ENCODE measurements around the gene NKX1-1. TPM values are rescaled to one million over a fixed set of nuclear protein-coding genes. Genes with fewer than 3 reads are reported as not detected.
A peak's percentile ranks its signal among the peaks of the same experiment; 100 is the strongest.

NKX1-1 gene
- polyA plus RNA-seq, 5 donors = not detected

- no peak for DNase-seq
Measured at GRCh38 chr4:1361431-1361830, 44.8 kb downstream of the NKX1-1 start.

DNA sequence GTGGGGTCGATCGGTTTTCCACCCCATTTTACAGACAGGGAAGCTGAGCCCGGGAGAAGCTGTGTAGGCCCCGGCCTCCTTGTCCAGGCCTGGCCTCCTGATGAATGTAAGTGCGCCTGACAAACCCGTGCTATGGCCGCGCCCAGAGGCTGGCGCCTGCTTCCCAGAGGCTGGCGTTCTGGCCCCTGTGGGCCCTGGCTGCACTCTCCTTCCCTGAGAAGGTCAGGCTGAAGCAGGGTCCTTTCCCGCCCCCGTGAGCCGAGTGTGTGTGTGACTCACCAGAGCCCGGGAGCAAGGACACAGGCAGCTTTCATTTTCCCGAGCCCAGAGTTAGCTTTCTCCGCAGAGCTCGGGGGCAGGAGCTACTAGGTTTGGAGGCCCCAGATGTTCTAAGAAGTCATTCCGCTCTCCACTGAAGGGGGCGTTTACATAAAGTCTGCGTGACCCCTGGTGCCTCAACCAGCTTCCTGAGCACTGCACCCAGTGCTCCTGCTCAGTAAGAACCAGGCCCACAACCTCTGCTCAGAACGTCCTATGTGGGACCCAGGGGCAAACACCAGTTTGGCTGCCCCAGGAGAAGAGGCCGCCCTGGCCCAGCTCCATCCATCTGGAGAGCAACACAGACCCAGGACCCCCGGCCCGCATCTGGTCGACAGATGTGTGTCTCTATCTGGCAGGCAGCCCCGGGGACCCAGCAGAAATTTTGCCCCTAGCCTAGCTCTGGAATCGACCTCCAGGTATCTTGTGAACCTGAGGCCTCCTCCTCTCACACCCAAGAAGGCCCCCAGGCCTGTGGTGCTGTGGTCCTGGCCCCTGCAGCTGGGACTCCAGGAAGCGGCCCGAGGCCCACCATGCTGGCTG lies 45.6 kb downstream of the NKX1-1 start:
- no peak for DNase-seq

DNA sequence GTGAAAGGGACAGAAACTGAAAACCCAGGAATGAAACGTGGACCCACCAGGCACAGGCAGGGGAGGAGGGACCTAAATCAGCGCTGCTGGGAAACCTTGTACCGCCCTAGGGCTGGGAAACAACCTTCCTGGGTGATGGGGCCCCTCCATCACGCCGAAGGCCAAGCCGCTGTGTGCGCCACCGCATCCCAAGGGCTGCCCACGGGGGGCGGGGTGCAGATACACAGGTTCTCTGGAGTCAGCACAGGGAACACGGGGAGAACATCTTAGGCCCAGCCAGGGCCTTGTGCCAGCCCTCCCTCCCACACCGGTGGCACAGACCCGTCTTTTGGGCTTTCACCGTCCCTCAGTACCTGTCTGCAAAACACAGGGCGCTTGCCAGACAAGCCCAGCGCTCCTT lies 46.3 kb downstream of the NKX1-1 start:
- DNase-seq = no peak

GRCh38 chr4:1359144-1359501 lies 47.1 kb downstream of the NKX1-1 start:
- DNase-seq = no peak

DNA sequence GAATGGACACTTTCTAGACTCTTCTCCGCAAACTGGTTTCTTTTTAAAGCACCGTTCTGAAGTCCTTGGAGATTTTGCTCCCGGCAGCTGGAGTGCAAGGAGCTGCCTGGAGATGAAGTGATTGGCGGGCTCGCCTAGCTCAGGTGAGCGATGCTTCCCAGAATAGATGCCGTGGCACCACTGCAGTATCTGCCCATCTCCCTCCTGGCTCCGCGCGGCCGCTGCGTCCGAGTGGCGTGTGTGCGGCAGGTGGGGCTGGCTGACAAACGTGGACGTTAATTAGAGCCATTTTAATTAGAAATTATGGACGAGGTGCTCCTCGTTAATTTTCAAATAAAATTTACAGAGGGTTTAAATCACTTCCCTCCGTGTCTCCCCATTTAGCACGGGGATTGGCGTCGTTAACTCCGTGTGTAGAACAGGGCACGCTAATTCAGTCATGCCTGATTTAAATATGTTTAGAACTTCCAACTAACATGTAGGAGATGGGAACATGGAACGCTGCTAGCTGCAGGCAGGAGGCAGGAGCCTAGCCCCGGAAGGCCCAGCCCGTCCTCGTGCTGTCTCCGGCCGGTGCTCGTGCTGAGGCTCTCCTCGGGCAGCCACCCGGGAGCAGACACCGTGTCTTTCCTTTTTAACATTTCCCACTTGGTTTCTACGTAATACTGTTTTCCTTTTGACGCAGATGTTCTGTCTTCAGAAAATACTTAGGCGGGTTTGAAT lies 47.7 kb downstream of the NKX1-1 start:
- DNase-seq = no peak

DNA sequence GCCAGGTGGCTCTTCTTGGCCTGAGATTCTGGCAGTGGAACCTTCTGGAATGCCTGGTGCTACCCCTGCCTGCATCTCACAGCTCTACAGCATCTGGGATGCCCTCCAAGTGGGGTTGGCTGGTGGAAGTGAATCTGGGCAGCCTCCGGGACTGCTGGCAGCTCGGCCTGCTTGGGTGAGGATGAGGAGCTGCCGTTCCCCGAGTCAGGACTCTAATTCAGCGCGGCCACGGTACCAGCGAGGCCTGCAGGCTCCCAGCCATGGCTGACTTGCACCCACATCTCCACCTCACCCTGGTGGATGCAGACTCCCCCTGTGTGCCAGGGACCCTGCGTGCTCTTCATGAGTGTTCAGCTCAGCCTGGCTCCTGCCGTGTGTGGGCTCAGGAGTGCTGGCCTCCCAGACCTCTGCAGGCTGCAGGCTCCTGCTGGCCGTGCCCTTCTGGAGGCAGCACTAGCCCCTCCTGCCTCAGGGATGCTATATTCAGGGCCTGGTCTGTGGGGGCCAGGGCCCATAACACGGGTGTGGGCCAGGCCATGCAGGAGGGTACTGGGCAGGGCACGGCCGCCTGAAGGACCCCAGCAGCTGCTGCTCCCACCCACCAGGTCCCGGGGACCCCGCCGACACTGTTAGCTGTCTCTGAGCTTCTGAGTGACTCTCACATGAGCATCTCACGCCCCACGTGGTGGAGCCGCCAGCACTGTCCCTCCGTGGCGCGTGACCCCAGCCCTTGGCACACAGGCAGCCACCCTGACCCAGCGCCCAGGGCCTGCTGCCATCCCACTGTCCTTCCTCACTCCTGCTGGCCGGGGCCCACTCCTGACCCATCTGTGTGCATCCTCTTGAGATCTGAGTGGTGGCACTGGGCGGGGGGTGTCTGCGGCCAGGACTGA lies 48.6 kb downstream of the NKX1-1 start:
- no peak for DNase-seq

- DNase-seq = peak; percentile 13 to 28
Measured at GRCh38 chr4:1356181-1356998, 49.9 kb downstream of the NKX1-1 start.

DNA sequence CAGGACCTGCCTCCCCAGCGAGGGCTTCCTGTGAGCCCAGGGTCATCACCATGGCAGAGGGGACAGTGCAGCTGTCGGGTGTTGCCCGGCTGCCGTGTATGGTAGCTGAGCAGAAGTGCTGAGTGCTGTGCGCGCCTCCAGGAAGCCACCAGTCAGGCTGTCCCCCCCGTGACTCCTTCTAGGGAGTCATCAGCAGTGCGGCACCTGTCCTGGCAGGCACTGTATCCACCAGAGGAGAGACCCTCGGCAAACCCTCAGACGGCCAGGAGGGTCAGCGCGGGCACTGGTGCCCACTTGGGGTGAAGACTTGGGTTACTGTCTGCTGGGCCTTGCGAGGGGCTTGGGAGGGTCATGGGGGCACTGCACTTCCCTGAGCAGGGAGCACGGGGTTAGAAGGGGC lies 50.9 kb downstream of the NKX1-1 start:
- no peak for DNase-seq

- no peak for DNase-seq
Measured at GRCh38 chr4:1354983-1355275, 51.3 kb downstream of the NKX1-1 start.

- DNase-seq = no peak
Measured at GRCh38 chr4:1354136-1354982, 51.9 kb downstream of the NKX1-1 start.

DNA sequence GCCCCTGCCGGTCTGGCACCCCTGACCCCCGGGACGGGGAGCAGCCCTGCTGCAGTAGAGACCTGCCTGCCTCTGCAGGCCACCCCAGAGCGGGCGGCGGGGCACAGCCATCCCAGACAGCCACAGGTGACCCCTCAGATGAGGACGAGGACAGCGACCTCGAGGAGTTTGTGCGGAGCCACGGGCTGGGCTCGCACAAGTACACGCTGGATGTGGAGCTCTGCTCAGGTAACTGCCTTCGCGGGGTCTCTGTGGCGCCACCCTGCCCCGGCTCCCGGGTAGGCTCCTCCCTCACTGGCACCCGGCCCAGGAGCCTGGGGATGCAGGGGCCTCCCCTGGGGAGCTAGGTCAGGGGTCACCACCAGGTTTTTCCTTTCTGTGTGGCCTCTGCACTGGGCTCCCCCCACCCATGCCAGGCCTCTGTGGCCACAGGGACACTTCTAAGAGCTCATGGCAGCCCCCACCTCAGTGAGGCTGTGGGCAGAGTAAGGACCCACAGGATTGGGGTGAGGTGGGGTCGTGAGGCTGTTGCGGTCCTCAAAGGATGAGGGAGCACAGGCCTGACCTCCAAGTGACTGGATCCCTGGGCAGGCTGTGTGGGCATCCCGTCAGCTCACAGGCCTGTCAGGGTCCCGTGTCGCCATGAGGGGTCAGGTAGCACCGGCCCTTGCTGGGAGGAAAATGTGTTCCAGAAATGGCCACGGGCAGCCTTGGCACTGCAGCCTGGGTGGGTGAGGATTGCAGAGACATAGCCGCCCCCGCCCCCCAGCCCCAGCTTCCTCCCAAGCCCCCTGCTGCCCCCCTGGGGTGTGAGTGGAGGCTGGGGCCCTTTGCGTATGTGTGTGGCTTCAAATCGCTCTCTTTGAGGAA lies 52.8 kb downstream of the NKX1-1 start:
- DNase-seq = no peak

Other genes starting within 250 kb of the NKX1-1 start
- gene SPON2, start 233.9 kb downstream of the NKX1-1 start, polyA plus RNA-seq (ENCODE audit: insufficient read depth in 1 of 5, insufficient read length in 5 of 5, low replicate concordance in 1 of 5) = 10 to 100 TPM in 4 of 5 donors, 1 to 10 TPM in 1; 6.9 to 47.5 (median 17.0) TPM
- 100 to 1,000 TPM in 4 of 5 donors, 10 to 100 TPM in 1; 81.1 to 178 (median 115) TPM for gene CTBP1, start 157.3 kb downstream of the NKX1-1 start, polyA plus RNA-seq (ENCODE audit: insufficient read depth in 1 of 5, insufficient read length in 5 of 5, low replicate concordance in 1 of 5)
- gene MAEA, start 116.6 kb downstream of the NKX1-1 start, polyA plus RNA-seq (ENCODE audit: insufficient read depth in 1 of 5, insufficient read length in 5 of 5, low replicate concordance in 1 of 5) = 10 to 100 TPM; 44.4 to 69.1 (median 58.5) TPM
- gene UVSSA, start 59.2 kb downstream of the NKX1-1 start, polyA plus RNA-seq (ENCODE audit: insufficient read depth in 1 of 5, insufficient read length in 5 of 5, low replicate concordance in 1 of 5) = 10 to 100 TPM in 4 of 5 donors, 1 to 10 TPM in 1; 9.6 to 21.2 (median 15.5) TPM